Adrenal gland (tissue), 12 donors: Measurements from ENCODE around the gene TRIM38. TPM values are rescaled to one million over a fixed set of nuclear protein-coding genes. Genes with fewer than 3 reads are reported as not detected.
A peak's percentile ranks its signal among the peaks of the same experiment; 100 is the strongest.

Experiments used
- DNase-seq, 7 donors: peaks; one replicate each; pipeline ENCODE4 v3.0.0-alpha.2; 2019 to 2020
- H3K27ac ChIP-seq, 5 donors: fragments of 200-600 bp; sonication (generic) in 4 of 5; 1 replicate in 3 of 5; 2 replicates in 2 of 5; pipeline versions ENCODE4 v1.5.1 to v1.8.0; 2016 to 2020; ENCODE audit warnings: mild to moderate bottlenecking in 1 of 5
- H3K27me3 ChIP-seq: fragments of 200-600 bp; 2 replicates; pipeline ENCODE4 v1.8.0; 2021
- H3K36me3 ChIP-seq, 2 donors: fragments of 200-600 bp; replicated peaks in 1 of 2; 1 replicate in 1 of 2; 2 replicates in 1 of 2; pipeline versions ENCODE4 v1.5.1 to v1.8.0; 2018 to 2022
- H3K4me1 ChIP-seq, 2 donors: fragments of 200-600 bp; replicated peaks in 1 of 2; 1 replicate in 1 of 2; 2 replicates in 1 of 2; pipeline versions ENCODE4 v1.5.1 to v1.8.0; 2018 to 2021
- H3K4me3 ChIP-seq, 4 donors: fragments of 200-600 bp; sonication (generic) in 3 of 4; one replicate each; pipeline ENCODE4 v1.5.1; 2016 to 2018
- H3K9me3 ChIP-seq, 3 donors: fragments of 200-600 bp; sonication (generic) in 1 of 3; replicated peaks in 1 of 3; 1 replicate in 2 of 3; 2 replicates in 1 of 3; pipeline versions ENCODE4 v1.5.1 to v1.8.0; 2016 to 2021
- POLR2A ChIP-seq, 2 donors: fragments of 450-650 bp; IDR thresholded peaks; one replicate each; pipeline ENCODE4 v1.6.1; 2017; ENCODE audit warnings: antibody characterized with exemption in 2 of 2, mild to moderate bottlenecking in 2 of 2, moderate library complexity in 1 of 2
- WGBS, 4 donors: extraction: QIAGEN DNeasy Blood & Tissue Kit in 2 of 4; methylation state at CpG; one replicate each; pipeline versions ENCODE4 v1.1.5 to v1.1.7; 2013 to 2017; 5-methylcytosine and 5-hydroxymethylcytosine counted together
- intact Hi-C, 2 donors: fragments of 100-400 bp; cut with DNase I; formaldehyde crosslinking; loops; one replicate each; pipeline versions ENCODE4 v1.14.1 to v1.15.0; 2022 to 2023
- polyA plus RNA-seq, 3 donors: library from polyadenylated mRNA; stranded (reverse); fragments of 200-250 nt in 2 of 3; fragments of 350-450 nt in 1 of 3; fragmentation: Illumina TruSeq in 1 of 3; extraction: RNeasy Lipid Tissue Mini Kit (QIAGEN cat#74804) in 1 of 3; gene quantifications; one replicate each; pipeline ENCODE4 v1.2.3, GENCODE V29; 2013 to 2014
- total RNA-seq, 9 donors: library from RNA; depleted of rRNA in 4 of 9; stranded (reverse); fragments of >200 nt in 4 of 9; fragments of 120-200 nt in 1 of 9; fragmentation: NEBNext Ultra II Directional in 1 of 9; extraction: Animal tissue kit (Norgen Biotek cat#: 25700) in 1 of 9; gene quantifications; one replicate each; pipeline versions ENCODE4 v1.1.0 to v1.2.4, GENCODE V29; 2013 to 2023
- TF ChIP-seq, protein P1 (sequence below), 6 experiments: fragments of 450-650 bp in 4 of 6; fragments of 200-600 bp in 2 of 6; sonication (generic) in 1 of 6; IDR thresholded peaks; 1 replicate in 5 of 6; 2 replicates in 1 of 6; pipeline versions ENCODE4 v1.5.1 to v1.8.0; 2016 to 2021; ENCODE audit warnings: antibody characterized with exemption in 6 of 6, mild to moderate bottlenecking in 2 of 6, moderate library complexity in 1 of 6
- donor health status: healthy with polysubstance abuse.
- donor health status: Bipolar disorder and iron deficiency.
- donor health status: DM: yes; HTN: yes; CAD: no.
- donor health status: DM: no; HTN: no; CAD: no.
- donor health status: DM: no; HTN: no; CAD: no.
- donor health status: DM: yes; HTN: yes; CAD: no.

Gene TRIM38
- total and polyA plus RNA-seq, 12 donors = 5.7 to 15.6 (median 9.8) TPM

DNA sequence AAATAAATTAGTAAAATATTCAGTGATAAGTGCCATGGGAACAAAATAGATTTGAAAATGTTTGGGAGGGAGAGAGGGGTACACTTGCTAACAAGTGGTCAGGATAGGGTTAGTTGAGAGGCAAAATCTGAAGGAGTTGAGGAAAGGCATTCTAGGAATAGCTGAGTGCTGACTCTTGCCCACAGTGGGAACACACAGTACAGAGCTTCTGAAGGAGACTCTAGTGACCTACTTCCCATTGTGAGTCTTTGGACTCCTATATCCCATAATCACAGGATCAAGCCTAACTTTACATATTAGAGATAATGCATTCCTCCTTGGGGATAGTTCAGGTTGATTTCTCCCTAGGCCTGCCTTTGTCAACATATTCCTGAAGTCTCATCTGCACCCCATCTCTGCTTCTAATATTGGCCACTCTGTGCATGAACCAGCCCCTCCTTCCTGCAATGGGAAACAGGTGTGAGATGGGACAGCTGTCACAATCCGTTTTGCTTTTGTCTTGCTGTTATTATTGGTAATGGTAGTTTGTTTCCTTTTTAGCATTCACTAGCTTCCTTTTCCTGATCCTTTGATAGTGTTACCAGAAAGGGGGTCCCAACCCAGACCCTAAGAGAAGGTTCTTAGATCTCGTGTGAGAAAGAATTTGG lies 2.6 kb upstream of the TRIM38 start:
- Histone ChIP-seq H3K9me3 (no peaks in the 10 kb centered on the region), H3K27me3 (no peaks in the 10 kb centered on the region), H3K4me1 (peaks cover 11 to 24% of the 10 kb centered on the region in 2 donors), H3K4me3 (no peak overlapping the region), H3K27ac (no peak overlapping the region), H3K36me3 (peaks cover 0 to 2% of the 10 kb centered on the region in 2 donors)
- intact Hi-C loops = no loop called here
- DNase-seq = no peak
- TF ChIP-seq, protein P1, sequence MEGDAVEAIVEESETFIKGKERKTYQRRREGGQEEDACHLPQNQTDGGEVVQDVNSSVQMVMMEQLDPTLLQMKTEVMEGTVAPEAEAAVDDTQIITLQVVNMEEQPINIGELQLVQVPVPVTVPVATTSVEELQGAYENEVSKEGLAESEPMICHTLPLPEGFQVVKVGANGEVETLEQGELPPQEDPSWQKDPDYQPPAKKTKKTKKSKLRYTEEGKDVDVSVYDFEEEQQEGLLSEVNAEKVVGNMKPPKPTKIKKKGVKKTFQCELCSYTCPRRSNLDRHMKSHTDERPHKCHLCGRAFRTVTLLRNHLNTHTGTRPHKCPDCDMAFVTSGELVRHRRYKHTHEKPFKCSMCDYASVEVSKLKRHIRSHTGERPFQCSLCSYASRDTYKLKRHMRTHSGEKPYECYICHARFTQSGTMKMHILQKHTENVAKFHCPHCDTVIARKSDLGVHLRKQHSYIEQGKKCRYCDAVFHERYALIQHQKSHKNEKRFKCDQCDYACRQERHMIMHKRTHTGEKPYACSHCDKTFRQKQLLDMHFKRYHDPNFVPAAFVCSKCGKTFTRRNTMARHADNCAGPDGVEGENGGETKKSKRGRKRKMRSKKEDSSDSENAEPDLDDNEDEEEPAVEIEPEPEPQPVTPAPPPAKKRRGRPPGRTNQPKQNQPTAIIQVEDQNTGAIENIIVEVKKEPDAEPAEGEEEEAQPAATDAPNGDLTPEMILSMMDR (IDR thresholded peaks at IDR 0.05) = no peak
- TF ChIP-seq POLR2A (IDR thresholded peaks at IDR 0.05) = no peak
- WGBS, 4 donors = 63 to 71% (median 66%) methylated on average over 2 of the region's 2 CpGs

DNA sequence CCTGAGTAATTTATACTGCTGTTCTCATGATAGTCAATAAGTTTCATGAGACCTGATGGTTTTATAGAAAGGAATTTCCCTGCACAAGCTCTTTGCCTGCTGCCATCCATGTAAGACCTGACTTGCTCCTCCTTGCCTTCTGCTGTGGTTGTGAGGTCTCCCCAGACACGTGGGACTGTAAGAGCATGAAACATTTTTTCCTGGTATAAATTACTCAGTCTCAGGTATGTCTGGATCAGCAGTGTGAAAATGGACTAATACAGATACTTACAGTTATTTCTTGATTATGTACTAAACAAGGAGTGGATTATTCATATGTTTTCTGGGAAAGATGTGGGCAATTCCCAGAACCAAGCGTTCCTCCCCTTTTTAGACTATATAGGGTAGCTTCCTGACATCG lies 1.9 kb upstream of the TRIM38 start:
- Histone ChIP-seq H3K4me3 (no peak overlapping the region), H3K9me3 (no peaks in the 10 kb centered on the region), H3K36me3 (peaks cover 0 to 7% of the 10 kb centered on the region in 2 donors), H3K27me3 (no peaks in the 10 kb centered on the region), H3K4me1 (peaks cover 11 to 31% of the 10 kb centered on the region in 2 donors), H3K27ac (no peak overlapping the region)
- TF ChIP-seq, protein P1 (IDR thresholded peaks at IDR 0.05) = no peak
- no peak for TF ChIP-seq POLR2A (IDR thresholded peaks at IDR 0.05)
- WGBS, 4 donors = 88 to 92% (median 90%) methylated on average over 3 of the region's 3 CpGs
- no peak for DNase-seq
- intact Hi-C loops = no loop called here

DNA sequence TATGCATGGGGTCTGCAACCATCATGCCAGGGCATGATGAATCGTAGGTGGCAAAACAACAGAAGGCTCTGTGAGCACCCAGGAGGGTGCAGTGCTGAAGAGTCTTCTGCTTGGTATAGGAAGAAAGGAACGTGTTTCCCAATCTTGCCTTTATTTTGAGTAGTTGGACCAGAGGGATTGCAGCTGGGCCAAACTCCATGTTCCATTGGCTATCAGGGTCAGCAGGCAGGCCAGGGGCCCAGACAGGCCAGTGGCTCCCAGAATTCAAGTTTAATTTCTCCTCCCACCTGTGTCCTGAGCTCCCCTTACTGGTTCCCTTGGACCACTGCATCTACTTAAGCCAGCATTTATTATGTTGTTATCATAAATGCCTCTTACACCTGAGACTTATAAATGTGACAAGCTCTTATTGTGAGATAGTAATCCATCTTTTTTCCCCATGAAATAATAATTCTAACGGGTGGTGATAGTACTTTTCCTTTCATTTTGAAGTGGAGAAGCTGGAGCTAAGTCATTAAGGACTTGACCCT lies 918 bp upstream of the TRIM38 start:
- peak overlapping the region; percentile 74 to 93 (median 89) for H3K27ac ChIP-seq
- H3K36me3 ChIP-seq = peaks cover 0 to 13% of the 10 kb centered on the region in 2 donors
- intact Hi-C loops = no loop called here
- peak overlapping the region in 3 of 4 donors; percentile 7 to 67 (median 48) for H3K4me3 ChIP-seq
- 63 to 71% (median 68%) methylated on average over 3 of the region's 3 CpGs for WGBS, 4 donors
- DNase-seq = peak in 1 of 7 donors; percentile 9
- TF ChIP-seq, protein P1 (IDR thresholded peaks at IDR 0.05) = no peak
- TF ChIP-seq POLR2A (IDR thresholded peaks at IDR 0.05) = no peak
- no peaks in the 10 kb centered on the region for H3K9me3 ChIP-seq
- H3K27me3 ChIP-seq = no peaks in the 10 kb centered on the region
- peaks cover 14 to 41% of the 10 kb centered on the region in 2 donors for H3K4me1 ChIP-seq

DNA sequence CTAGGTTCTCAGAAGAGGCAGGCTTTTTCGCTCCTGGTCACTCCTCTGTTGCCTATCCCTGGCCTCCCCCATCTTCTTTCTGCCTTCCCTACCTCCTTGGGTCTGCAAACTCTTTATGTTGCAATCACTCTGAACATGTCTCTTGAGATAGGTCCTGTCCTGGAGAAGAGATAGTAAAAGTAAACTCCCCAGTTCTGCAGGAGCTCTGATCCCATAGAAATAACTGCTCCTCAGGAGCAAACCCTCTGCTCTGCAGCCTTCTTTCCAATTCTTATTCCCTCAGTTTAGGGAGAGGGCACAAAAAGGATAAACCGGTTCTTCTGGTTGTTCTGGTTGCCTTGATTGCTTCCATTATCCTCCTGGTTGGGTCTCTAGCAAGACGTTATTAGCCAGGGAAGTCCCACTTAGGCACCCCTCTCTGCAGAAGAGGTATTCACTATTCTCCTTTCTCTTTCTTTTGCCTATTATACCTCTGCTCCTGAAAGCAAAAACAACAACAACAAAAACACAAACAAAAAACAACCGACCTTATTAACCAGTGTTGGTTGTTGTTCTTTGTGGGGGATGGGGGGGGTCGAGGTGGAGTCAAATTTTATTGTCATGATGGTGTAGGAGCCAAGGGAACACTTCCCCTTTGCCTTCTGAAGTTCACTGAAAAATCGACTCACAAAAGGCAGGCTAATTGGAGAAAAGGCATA lies 973 bp downstream of the TRIM38 start:
- Histone ChIP-seq H3K9me3 (no peaks in the 10 kb centered on the region), H3K4me3 (peak overlapping the region in 2 of 4 donors; percentile 48 to 67), H3K27ac (peak overlapping the region in 3 of 5 donors; percentile 83 to 93 (median 93)), H3K36me3 (peaks cover 0 to 19% of the 10 kb centered on the region in 2 donors), H3K27me3 (no peaks in the 10 kb centered on the region), H3K4me1 (peaks cover 20 to 58% of the 10 kb centered on the region in 2 donors)
- no peak for TF ChIP-seq POLR2A (IDR thresholded peaks at IDR 0.05)
- TF ChIP-seq, protein P1 (IDR thresholded peaks at IDR 0.05) = no peak
- intact Hi-C loops = no loop called here
- 19 to 23% (median 21%) methylated on average over 6 of the region's 6 CpGs for WGBS, 4 donors
- DNase-seq = no peak
